NCI-H748 (cell line): ENCODE measurements around the gene CNTN6.
"Not testable (repeated sequence)": the region's sequence is repeated elsewhere in the genome, so short reads cannot be mapped to it uniquely, and the experiment has no call there.

ENCODE experiments used
- DNase-seq: peaks from one replicate; lab custom pipeline; 2025; ENCODE audit not compliant: unreplicated experiment; lab: John Stamatoyannopoulos, UW

Gene CNTN6

DNA sequence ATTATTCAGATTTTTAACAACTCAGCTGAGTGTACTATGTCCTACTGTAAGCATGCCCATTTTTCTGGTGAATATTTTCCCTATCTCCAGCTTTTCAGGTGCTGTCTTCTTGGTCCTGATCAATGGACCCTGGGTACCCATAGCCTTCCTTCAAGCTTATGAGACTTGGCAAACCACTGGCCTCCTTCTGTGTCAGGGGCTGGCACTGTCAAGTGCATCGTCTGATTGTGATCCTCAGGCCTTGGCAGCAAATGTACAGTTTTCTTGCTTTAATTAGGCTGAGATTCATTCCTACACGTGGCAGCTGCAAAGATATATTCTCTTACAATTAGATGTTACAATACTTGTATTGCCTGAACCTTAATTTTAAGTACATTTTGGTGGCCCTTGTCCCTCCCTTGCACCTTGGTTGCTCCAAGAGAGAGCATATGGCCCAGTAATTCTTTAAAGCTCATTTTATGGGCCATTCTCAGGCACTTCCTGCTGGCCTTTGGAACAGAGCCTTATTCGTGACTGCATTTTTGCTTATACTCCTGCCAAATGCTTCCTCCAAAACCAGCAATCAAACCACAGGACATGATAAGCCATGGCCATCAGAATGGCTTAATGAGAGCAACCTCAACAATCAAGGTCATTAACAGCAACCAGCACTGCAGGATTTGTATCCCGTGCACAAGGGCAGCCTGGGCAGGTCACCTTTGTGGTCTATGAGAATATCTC is 179.9 kb downstream of the CNTN6 start:
- DNase-seq, result no peak

DNA sequence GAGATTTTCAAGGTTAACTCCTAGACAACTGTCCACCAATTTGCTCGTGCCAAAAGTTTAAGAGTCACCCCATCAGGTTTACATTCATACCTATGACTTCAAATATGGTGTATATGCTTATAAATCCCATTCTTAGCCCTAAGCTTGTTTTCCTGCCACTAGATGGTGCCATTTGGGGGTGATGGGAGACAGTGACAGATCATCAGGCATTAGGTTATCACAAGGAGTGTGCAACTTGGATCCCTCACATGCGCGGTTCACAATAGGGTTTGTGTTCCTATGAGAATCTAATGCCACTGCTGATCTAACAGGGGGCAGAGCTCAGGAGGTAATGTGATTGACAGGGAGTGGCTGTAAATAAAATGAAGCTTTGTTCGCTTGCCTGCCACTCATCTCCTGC is 182.7 kb downstream of the CNTN6 start:
- DNase-seq, result peak; percentile 69

DNA sequence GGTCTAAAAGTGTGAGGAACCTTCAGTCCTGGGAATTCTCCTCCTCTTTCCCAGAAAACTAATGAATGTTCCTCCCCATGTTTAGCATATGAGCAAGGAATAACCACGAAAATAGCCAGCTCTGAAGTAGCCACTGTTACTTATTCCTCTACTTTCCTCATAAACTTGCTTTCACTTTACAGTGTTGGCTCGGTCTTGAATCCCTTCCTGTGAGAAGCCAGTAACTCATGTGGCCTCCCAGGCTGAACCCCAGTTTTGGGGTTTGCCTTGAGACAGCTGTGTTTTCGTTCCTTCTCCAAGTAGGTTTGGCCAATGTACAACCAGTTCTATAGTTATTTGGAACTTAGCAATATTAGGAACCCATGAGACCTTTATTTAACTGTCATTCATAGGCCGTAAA is 195.0 kb downstream of the CNTN6 start:
- no peak for DNase-seq

DNA sequence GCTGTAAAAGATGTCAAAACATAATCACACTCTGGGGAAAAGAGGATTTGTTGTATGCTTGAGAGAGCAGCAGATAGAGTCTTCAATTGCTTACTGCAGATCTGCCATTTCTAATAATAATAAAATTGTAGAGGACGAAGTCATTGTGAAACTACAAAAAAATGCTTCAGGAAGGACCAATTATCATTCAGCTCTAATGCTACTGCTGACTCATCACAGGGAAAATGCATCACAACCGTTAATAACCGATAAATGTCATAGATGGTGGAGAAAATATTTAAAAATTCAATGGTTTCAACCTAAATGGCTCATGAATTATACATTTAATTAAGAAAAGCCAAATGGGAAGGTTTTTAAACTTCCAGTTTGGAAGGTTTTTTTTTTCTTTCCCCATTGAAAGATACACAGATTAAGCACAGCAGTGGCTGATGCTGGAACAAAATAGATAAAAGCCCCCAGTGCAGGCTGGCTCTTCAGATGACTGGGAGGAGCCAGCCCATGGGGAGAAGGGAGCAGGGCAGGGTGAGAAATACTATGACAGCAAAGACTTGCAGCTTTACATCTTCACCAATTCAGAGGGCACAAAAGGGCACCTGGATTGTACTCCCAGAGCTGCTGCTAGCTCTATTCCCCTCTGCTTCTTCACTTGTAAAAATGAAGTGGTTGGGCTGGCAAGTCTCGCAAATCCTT is 196.1 kb downstream of the CNTN6 start:
- DNase-seq, result no peak

DNA sequence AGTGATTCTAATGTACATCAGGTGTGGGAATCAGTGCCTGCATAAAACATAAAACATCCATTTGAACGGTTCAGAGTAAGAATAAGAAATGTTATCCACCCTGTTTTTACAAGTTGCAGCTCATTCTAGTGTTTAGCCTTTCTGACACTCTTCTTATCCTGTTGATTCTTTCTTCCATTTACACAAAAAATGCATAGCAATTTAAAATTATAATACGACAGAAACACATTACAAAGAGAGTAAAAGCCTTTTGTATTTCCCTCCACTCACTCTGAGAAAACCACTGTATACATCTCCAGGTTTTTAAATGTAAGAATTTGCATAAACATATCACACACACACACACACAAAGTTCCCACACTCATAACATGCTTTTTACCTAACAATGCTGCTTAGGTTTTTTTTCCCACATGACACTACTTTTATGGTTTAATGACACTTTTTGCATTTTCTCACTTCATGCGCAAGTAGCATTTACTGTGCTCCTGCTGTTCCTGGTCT is 199.8 kb downstream of the CNTN6 start:
- no peak for DNase-seq

DNA sequence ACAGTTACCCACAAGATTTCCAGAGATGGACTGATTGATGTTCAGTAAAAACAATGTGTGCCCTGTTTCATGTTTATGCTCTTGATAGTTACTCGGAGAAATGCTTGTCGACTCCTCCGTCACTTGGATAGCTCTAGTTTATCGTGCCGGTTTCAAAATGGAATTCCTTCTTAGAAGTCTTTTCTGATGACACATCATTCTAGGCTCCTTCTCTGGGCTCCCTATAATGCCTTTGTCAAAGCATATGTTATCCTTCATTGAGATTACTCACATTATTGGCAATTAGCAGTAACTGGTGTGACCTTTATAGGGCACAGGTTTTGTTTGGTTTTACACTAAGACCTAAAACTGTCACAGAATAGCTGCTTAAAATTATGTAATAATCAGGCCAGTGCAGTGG is 201.8 kb downstream of the CNTN6 start:
- no peak for DNase-seq

DNA sequence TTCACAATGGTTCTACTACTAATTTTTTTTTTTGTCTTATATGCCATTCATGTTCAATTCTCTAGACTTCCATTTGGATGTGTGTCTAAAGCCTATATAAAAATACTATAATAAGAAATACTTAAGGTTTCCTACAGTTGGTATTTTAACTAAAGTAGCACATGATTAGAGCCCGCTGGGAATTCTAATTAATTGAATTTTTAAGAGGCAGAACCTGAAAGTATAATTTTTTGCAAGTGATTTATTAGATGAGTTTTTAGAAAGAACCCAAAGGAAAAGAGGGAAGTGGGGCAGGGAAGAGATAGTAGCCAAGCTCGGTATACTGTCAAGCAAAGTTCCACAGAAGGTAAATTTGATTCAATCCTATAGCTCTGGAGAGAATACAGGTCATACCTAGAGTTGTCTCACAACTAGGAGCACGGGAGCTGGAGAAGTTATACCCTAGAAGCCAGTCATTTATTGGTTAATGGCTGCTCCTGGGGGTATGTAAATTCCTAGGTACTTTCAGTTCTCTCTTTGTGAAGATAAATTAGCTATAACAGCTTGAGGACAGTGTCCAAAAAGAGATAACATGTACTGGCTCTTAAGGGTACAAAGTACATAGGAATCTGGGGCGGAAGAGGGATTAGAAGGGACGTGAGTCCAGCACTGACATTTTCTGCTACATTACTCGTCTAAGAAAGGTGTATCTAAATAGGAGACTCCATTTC is 225.6 kb downstream of the CNTN6 start:
- DNase-seq, result no peak

DNA sequence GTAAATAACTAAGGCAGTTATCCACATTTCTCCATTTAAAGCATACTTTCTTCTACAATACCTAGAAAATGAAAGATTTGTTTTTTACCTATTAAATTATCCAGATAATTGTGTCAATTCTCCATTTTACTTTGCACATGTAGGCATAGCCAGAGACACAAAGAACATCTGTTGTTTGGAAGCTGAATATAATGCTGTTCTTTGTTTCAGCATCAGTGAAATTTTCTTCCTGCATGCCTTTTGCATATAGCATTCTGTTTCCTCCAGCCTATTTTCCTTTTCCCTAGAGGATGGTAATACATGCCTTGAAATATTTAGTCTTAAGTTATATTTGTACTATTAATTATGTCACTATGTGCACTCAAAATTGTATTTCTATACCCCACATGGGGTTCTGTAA is 233.7 kb downstream of the CNTN6 start:
- DNase-seq, result no peak

DNA sequence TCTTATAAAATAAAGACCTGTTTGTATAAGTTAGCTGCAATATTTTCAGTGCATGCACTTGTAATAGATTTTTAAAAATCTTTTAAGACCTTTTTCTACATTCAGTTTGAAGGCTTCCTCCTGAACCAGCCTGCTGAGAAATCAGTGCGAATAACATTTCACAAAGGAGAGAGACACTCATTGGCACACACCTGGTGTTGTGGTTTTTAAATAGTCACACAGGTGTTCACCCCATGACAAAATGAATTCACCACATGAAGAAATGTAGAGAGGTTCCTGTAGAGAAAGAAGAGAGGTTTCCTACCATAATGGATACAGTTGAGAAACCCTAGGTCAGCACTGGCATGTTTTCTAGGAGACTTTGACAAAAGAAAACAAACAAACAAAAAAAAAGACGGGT is 237.3 kb downstream of the CNTN6 start:
- peak; percentile 34 for DNase-seq

DNA sequence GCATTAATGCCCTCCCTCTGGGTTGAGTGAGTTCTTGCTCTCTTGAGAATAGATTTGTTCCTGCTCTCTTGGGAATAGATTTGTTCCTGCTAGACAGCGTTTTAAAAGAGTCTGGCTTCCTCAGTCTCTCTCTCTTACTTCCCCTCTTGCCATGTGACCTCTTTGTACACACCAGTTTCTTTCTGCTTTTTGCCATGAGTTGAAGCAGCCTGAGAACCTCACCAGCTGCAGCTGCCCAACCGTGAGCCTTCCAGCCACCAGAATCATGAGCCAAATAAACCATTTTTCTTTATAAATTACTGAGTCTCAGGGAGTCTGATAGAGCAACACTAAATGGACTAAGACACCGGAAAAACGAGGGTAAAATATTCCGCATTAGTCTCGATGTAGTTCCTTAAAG is 253.6 kb downstream of the CNTN6 start:
- no peak for DNase-seq

DNA sequence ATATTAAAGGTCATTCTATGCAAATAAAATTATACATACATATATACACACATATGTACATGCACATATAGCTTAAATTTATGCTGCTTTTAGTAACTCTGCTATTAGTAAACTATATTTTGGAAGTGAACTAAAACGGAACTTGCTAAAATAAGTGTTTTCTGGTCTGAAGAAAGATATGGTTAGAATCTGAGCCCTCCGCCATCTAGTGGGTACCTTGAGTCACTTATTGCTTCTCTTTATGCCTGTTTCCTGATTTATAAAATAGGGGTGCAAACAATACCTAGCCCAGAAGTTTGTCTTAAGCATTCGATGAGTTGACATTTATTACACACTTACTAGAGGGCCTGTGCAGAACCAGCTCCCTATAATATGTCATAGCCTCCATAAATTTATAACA is 255.7 kb downstream of the CNTN6 start:
- no peak for DNase-seq

DNA sequence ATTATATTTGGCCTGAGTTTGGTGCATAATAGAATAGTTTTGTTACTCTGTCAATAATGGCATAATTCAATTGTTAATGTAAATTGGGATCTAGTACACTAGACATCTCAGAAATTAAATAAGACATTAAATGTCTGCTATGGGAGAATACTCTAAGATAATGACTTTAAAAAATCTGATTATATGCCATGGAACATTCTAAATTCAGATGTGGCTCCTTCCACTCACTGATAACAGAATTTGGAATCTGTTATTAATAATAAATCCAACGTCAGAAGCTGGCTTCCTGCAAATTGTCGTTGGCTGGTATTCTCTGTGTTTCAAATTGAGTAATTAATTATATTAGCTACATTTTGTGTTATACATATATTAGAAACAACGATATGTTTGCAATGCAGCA is 258.1 kb downstream of the CNTN6 start:
- DNase-seq, result no peak

DNA sequence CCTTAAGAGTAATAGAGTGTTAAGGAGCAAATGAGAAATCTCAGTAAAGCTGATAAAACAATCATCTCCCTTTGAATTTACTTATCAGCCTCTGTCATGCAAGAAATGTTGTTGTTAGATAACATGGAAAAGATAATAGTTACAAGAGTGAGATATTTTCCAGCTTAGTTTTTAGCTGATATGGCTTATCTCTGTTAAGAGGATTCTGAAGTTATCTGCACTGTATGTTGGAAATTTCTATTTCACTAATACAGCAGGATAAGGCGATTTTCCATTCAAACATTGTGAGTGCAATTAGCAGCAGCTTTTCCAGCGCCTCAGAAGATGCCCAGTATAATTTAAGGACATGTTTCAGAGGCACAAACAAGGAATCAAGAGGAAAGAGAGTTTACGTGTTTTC is 262.9 kb downstream of the CNTN6 start:
- DNase-seq, result no peak

DNA sequence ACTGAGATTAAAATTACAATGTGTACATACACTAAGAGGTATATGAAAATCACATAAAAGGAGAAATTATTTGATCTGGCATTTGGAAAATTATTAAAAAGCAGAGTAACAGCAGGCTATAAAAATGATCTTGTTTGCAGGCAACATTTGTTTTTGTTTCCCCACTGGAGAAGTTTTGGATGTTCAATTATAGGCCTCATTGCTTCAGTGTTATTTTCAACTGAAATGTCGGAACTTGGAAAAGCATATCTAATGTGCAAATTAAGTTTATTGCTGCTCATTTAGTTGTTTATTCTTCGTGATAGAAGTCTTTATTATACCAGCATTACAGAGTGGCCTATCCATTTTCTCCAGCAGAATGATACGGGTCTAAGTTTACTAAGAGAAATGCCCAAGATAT is 263.3 kb downstream of the CNTN6 start:
- no peak for DNase-seq

DNA sequence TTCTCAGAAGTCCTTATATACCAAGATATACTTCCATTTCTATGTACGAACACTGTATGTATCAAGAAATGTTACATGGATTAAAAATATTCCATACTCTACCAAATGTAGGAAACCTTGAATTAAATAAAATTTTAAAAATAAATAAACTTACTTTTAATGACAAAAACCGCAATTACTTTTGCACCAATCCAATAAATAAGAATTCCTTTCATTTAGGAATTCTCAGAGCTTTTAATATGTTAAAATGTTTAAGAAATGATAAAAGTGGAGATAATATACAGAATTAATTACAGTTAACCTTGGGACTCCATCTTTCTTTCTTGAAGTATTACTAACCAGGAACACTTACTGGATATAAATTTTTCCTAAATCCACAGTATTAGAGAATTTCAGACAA is 272.7 kb downstream of the CNTN6 start:
- DNase-seq, result no peak

DNA sequence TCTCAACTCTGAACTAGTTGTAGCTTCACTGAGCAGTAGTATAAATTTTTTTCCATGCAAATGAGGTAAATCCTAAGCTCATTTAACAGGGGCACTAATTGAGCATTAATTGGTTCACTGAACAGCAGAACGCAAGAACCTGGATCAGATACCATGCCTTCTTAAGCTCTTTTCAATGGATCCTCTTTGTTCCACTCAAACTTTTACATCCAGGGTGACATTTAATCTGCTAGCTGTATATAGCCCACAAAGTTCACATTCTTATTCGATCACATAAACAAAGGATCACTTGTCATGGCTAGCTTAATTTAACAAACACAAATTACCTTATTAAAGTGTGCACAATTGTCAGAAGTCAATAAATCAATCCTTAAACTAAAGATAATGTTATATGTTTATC is 281.6 kb downstream of the CNTN6 start:
- no peak for DNase-seq

DNA sequence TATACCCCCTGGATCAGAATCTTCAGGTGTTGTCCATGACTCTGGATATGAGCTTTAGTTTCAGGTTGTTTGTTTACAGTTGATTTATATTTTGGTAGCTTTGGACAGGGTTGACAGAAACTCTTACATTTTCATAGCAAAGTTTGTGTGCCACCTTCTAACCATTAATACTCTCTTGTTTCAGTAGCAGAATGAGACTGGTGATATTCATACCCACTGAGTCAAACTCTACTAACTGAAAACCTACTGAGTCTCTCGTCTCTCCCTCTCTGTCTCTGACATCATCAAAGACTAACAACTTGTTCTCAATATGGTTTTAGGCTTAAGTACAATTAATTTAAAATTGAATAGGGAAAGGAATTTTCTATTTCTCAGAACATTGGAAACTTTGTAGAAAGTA is 282.3 kb downstream of the CNTN6 start:
- no peak for DNase-seq

DNA sequence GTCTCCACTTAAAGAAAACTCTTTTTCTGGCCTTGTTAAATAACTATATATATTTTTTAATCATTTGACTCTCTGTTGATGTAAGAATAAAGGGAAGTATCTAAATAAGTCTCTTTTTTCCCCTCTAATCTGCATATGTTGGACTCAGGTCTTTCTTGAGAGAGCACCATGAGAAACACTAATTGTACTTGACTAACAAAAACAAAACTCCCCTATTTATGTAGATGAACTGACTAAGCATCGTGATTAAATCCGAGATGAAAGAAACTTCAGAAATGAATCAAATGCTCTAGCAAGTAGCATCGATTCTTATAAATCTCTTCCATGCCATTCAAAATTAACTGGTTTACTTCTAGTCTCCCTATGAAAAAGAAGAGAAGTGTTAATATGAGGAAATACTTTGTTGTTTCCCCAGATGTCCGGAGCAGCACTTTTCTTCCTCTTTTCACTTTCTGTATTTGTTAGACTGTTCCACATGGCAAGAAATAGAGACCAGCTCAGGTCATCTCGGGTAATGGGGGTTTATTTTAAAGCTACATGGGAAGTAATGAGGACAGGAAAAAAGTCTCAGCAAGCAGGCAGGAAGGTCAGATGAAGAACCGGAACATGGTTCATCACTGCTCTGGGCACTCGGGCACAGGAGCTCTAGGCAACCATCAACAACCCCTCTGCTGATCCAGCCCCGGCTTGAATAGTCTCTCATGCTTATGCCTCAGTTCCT is 288.3 kb downstream of the CNTN6 start:
- DNase-seq, result no peak

DNA sequence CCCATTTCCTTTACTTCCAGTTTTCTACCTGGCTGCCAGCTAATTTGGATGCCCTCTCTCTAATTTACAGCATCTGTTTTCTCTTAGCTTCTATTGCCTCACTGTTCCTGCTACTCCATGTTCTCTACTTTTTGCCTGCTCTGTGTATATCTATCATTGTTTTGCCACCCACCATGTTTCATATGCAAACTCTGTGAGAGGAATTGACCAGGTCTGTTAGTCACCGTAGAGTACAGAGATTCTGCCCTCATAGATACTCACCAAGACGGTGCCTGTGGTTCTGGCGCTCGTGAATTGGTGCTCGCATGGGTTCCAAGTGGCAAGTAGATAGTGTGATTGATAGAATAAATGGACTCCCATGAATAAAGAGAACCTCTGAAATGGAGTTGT is 288.8 kb downstream of the CNTN6 start:
- DNase-seq, result no peak

DNA sequence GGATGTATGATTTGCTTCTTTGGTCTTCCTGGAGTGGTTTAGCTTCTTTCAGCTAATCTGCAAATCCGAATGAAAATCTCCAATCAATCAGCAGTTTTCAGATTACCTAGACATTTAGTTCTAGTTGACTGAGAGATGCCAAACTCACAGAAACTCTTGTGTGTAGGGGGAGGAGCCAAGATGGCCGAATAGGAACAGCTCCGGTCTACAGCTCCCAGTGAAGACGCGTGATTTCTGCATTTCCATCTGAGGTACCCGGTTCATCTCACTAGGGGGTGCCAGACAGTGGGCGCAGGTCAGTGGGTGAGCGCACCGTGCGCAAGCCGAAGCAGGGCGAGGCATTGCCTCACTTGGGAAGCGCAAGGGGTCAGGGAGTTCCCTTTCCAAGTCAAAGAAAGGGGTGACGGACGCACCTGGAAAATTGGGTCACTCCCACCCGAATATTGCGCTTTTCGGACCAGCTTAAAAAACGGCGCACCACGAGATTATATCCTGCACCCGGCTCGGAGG is 294.6 kb downstream of the CNTN6 start:
- not testable (repeated sequence) for DNase-seq

DNA sequence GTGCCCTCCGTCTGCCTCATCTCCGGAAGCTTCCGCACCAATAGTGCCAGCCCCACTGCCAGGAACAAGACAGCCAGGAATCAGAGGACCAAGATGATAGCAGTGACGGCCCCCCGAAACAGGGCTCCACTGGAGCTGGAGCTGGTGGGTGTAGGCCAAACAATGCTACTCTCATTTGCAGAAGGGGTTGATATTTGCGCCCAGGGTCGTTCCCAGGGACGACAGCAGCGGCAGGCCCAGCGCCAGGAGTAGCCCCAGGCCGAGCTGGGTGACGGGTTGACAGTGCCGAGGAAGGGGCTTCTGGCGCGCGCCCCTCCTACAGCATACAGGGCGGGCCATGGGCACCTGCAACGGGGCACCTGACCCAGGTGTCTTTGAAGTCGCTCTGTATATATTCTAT is 301.4 kb downstream of the CNTN6 start:
- DNase-seq, result no peak
